ENCODE data around the gene ACRV1.
"Not testable (repeated sequence)": the region's sequence is repeated elsewhere in the genome, so short reads cannot be mapped to it uniquely, and the experiment has no call there.

ACRV1 gene

GRCh38 chr11:125680747-125681146 is at the start of gene ACRV1:
TSS of gene ACRV1 (minus strand) at chr11:125680847. CDS start at chr11:125680780, 67 bp downstream.
- DNase-seq = no peak

GRCh38 chr11:125728969-125729368 is 48.3 kb upstream of the ACRV1 start:
- no peak for DNase-seq

- peak; percentile 2 for DNase-seq
Measured at GRCh38 chr11:125724125-125724524, 43.5 kb upstream of the ACRV1 start.

GRCh38 chr11:125720781-125721180 is 40.1 kb upstream of the ACRV1 start:
- no peak for DNase-seq

- DNase-seq = not testable (repeated sequence)
Measured at GRCh38 chr11:125704686-125705085, 24.0 kb upstream of the ACRV1 start.

GRCh38 chr11:125701858-125702621 is 21.4 kb upstream of the ACRV1 start:
- no peak for DNase-seq

- DNase-seq = no peak
Measured at GRCh38 chr11:125701018-125701610, 20.5 kb upstream of the ACRV1 start.

- DNase-seq = no peak
Measured at GRCh38 chr11:125694951-125695350, 14.3 kb upstream of the ACRV1 start.

- no peak for DNase-seq
Measured at GRCh38 chr11:125692887-125693286, 12.2 kb upstream of the ACRV1 start.

GRCh38 chr11:125690006-125690405 is 9.4 kb upstream of the ACRV1 start:
- no peak for DNase-seq

- no peak for DNase-seq
Measured at GRCh38 chr11:125689274-125689859, 8.7 kb upstream of the ACRV1 start.

GRCh38 chr11:125688632-125689031 is 8.0 kb upstream of the ACRV1 start:
- no peak for DNase-seq

GRCh38 chr11:125688066-125688465 is 7.4 kb upstream of the ACRV1 start:
- no peak for DNase-seq

- no peak for DNase-seq
Measured at GRCh38 chr11:125685228-125685627, 4.6 kb upstream of the ACRV1 start.

- no peak for DNase-seq
Measured at GRCh38 chr11:125679837-125680236, 810 bp downstream of the ACRV1 start.

GRCh38 chr11:125679397-125679796 is 1.2 kb downstream of the ACRV1 start:
- DNase-seq = no peak

- no peak for DNase-seq
Measured at GRCh38 chr11:125675196-125675595, 5.5 kb downstream of the ACRV1 start.

GRCh38 chr11:125674210-125674609 is 6.4 kb downstream of the ACRV1 start:
- no peak for DNase-seq

- no peak for DNase-seq
Measured at GRCh38 chr11:125671561-125671960, 9.1 kb downstream of the ACRV1 start.

GRCh38 chr11:125670172-125670571 is 10.5 kb downstream of the ACRV1 start:
- DNase-seq = no peak

- no peak for DNase-seq
Measured at GRCh38 chr11:125667151-125667550, 13.5 kb downstream of the ACRV1 start.

GRCh38 chr11:125663910-125664309 is 16.7 kb downstream of the ACRV1 start:
- no peak for DNase-seq

- DNase-seq = no peak
Measured at GRCh38 chr11:125662689-125663088, 18.0 kb downstream of the ACRV1 start.

- DNase-seq = no peak
Measured at GRCh38 chr11:125649465-125650166, 31.0 kb downstream of the ACRV1 start.

Data from NCI-H1436 (cell line).